Measurements from ENCODE around the gene PLEKHM2. TPM values are rescaled to one million over a fixed set of nuclear protein-coding genes. Genes with fewer than 3 reads are reported as not detected.
A peak's percentile ranks its signal among the peaks of the same experiment; 100 is the strongest.

PLEKHM2 gene
- total and polyA plus RNA-seq, 2 of the 8 experiments (the other 6 are each of a cell fraction or from before 2014, with no cell fraction given): 38.3 to 47.6 TPM

- no peak overlapping the region for H3K27ac ChIP-seq (ENCODE audit: low read depth, low read length)
- peak overlapping the region; percentile 43; the same call in 1 of the 2 replicates for H4K8ac ChIP-seq (ENCODE audit: extremely low read depth, insufficient read depth, low read length)
- H3K4me2 ChIP-seq (ENCODE audit: insufficient read depth in 1 of 2, low read depth in 2 of 2, low read length in 2 of 2): peak overlapping the region; percentile 56 to 66
- H2BK120ac ChIP-seq (replicated peaks; ENCODE audit: low read depth, low read length): no peak overlapping the region
- H2BK20ac ChIP-seq (ENCODE audit: low read length): no peak overlapping the region
- H4K20me1 ChIP-seq (replicated peaks in 1 of 2; ENCODE audit: control insufficient read depth in 1 of 2, insufficient read depth in 2 of 2, low read length in 2 of 2): peaks cover 0 to 3% of the 10 kb centered on the region in 2 experiments
- H4K91ac ChIP-seq (replicated peaks; ENCODE audit: insufficient read length, low read length): no peak overlapping the region
- peak overlapping the region; percentile 42 to 75 (median 73) for H3K4me3 ChIP-seq (ENCODE audit: extremely low read depth in 1 of 4, insufficient read depth in 2 of 4, low read depth in 3 of 4, low read length in 4 of 4)
- peak overlapping the region; percentile 48; the same call in 1 of the 2 replicates for H3K18ac ChIP-seq (ENCODE audit: extremely low read depth, low read length)
- H3K27me3 ChIP-seq (replicated peaks in 1 of 4; ENCODE audit: control insufficient read depth in 3 of 4, extremely low read depth in 1 of 4, insufficient read depth in 3 of 4, low read length in 3 of 4): no peaks in the 10 kb centered on the region
- H3K4me1 ChIP-seq (replicated peaks in 1 of 4; ENCODE audit: control insufficient read depth in 3 of 4, insufficient read depth in 4 of 4, low read length in 3 of 4): peaks cover 0 to 3% (median 0%) of the 10 kb centered on the region in 4 experiments; a peak in 2 of 7 replicates
- H2BK15ac ChIP-seq (ENCODE audit: low read length): no peak overlapping the region
- no peak overlapping the region for H3K56ac ChIP-seq (replicated peaks; ENCODE audit: insufficient read length, low read depth, low read length)
- no peak overlapping the region for H3K14ac ChIP-seq (ENCODE audit: insufficient read length)
- peaks cover 3% of the 10 kb centered on the region for H3K79me1 ChIP-seq (ENCODE audit: low read depth, low read length)
- no peak overlapping the region for H3K23ac ChIP-seq (ENCODE audit: insufficient read length)
- no peak overlapping the region for H2AFZ ChIP-seq (ENCODE audit: low read length)
- H3K36me3 ChIP-seq (ENCODE audit: control insufficient read depth in 2 of 4, insufficient read depth in 4 of 4, low read length in 3 of 4): no peaks in the 10 kb centered on the region
- no peak for TF ChIP-seq FOSL1 (IDR thresholded peaks at IDR 0.05; ENCODE audit: insufficient read depth, low read depth, low read length)
- peak; percentile 30; the same call in 1 of the 2 replicates for TF ChIP-seq PHF8 (conservative IDR thresholded peaks at IDR 0.05; ENCODE audit: low read depth, low read length)
- no peak for TF ChIP-seq EP300 (IDR thresholded peaks at IDR 0.05; ENCODE audit: borderline replicate concordance in 1 of 2, low read depth in 2 of 2, low read length in 2 of 2)
- 0 out of 4 replicates have a peak, but pooled peaks of 1 of the 2 experiments have one; percentile 25 for TF ChIP-seq SIN3A (conservative IDR thresholded peaks at IDR 0.05 in 1 of 2, IDR thresholded peaks at IDR 0.05 in 1 of 2; ENCODE audit: low read depth in 1 of 2, low read length in 2 of 2)
- peak; percentile 50 for TF ChIP-seq KDM4A (IDR thresholded peaks at IDR 0.05; ENCODE audit: low read depth, low read length, severe bottlenecking)
- ChIA-PET CTCF (ENCODE audit: partially characterized antibody) (interaction anchor here (1.0 kb wide), 1 partner anchor 56 kb away, joined by 4 read pairs; no protein-coding TSS in a partner anchor), POLR2A (ENCODE audit: partially characterized antibody) (interaction anchor here (0.6 to 2.6 kb wide), 6 partner anchors 13 to 92 kb away, joined by 3 to 7 read pairs (median 4); partner anchors contain the start of gene DDI2)
- no peak for FAIRE-seq
- H3K9me3 ChIP-seq (ENCODE audit: insufficient read depth in 2 of 2, low read depth in 1 of 2, low read length in 1 of 2): no peaks in the 10 kb centered on the region
- H2BK12ac ChIP-seq (ENCODE audit: low read depth, low read length): no peak overlapping the region
- 8% methylated on average over 25 of the region's 72 CpGs; no CpG with 5 or more reads in 1 of the 2 experiments for WGBS, 2 experiments (ENCODE audit: extremely low coverage in 1 of 2, insufficient coverage in 1 of 2, insufficient read length in 1 of 2, insufficient replicate concordance in 2 of 2, low coverage in 1 of 2, low lambda C conversion rate in 2 of 2, missing lambda C conversion rate in 1 of 2)
- H3K23me2 ChIP-seq (ENCODE audit: low read depth, low read length): peaks cover 2% of the 10 kb centered on the region; the same call in 1 of the 2 replicates
- H4K5ac ChIP-seq (ENCODE audit: insufficient read length, low read depth, low read length): no peak overlapping the region
- H3K9ac ChIP-seq (replicated peaks in 1 of 4; ENCODE audit: extremely low read depth in 1 of 4, low read depth in 3 of 4, low read length in 3 of 4): peak overlapping the region; percentile 0 to 88 (median 50); a peak in 2 of 7 replicates
- H2AK5ac ChIP-seq (ENCODE audit: low read depth, low read length): no peak overlapping the region
- peaks cover 6 to 32% of the 10 kb centered on the region in 2 experiments for H3K79me2 ChIP-seq (ENCODE audit: control insufficient read depth in 1 of 2, insufficient read depth in 2 of 2, low read length in 2 of 2)
- DNase-seq (ENCODE audit: low read depth in 1 of 2, low spot score in 2 of 2): peak in 1 of 2 experiments; percentile 59
- no peak overlapping the region for H2BK5ac ChIP-seq (ENCODE audit: low read depth, low read length)
- no peak overlapping the region for H3K4ac ChIP-seq (replicated peaks; ENCODE audit: insufficient read length, low read depth, low read length)
These were observed 560 bp downstream of the PLEKHM2 start for GRCh38 chr1:15684468-15685291.

All from H1 (cell line).